Endothelial cell of umbilical vein (primary cell): ENCODE results near the gene SPRY1. TPM values are rescaled to one million over a fixed set of nuclear protein-coding genes. Genes with fewer than 3 reads are reported as not detected.

Experiments
- BruUV-seq: library from RNA; stranded (reverse); fragments of 400-500 nt; replicated peaks from 2 replicates; lab custom pipeline; 2021; lab: Mats Ljungman, UMichigan
- CTCF ChIA-PET: fragments of 300-600, 350-600 bp; sonication (Branson Sonifier 250); formaldehyde crosslinking; loops from one replicate; lab custom pipeline; 2021; ENCODE audit warnings: antibody characterized with exemption, inconsistent platforms; lab: Charles Lee
- POLR2A ChIA-PET: fragments of 300-600, 350-600 bp; sonication (Branson Sonifier 250); formaldehyde crosslinking; loops from one replicate; lab custom pipeline; 2021; ENCODE audit warnings: antibody characterized with exemption, inconsistent platforms; lab: Charles Lee
- DNase-seq: peaks from one replicate; pipeline ENCODE4 v3.0.0-alpha.2; 2011; ENCODE audit warnings: low read depth, low spot score
- FAIRE-seq: peaks from 2 replicates; lab custom pipeline; 2011; peaks lifted over from hg19 to GRCh38; lab: Jason Lieb, UNC
- H2AFZ ChIP-seq: 2 replicates; pipeline ENCODE4 v1.6.0; 2012; ENCODE audit warnings: low read depth, low read length, control low read depth, inconsistent platforms
- H3K27ac ChIP-seq: 2 replicates; pipeline ENCODE4 v1.5.1; 2011; ENCODE audit warnings: low read depth, mild to moderate bottlenecking, control low read depth, low read length, moderate library complexity; ENCODE audit not compliant: insufficient read depth
- H3K27me3 ChIP-seq, 2 experiments: 2 replicates each; pipeline versions ENCODE4 v1.6.0 to v1.6.1; 2011; ENCODE audit warnings: low read length in 2 of 2, mixed read lengths in 1 of 2; ENCODE audit not compliant: control insufficient read depth in 2 of 2, insufficient read depth in 2 of 2
- H3K36me3 ChIP-seq, 2 experiments: 2 replicates in 1 of 2; 3 replicates in 1 of 2; pipeline ENCODE4 v1.5.1; 2011; ENCODE audit warnings: low read length in 2 of 2, mild to moderate bottlenecking in 1 of 2, moderate library complexity in 1 of 2; ENCODE audit not compliant: control insufficient read depth in 2 of 2, insufficient read depth in 2 of 2; ENCODE audit errors: extremely low read depth in 1 of 2
- H3K4me1 ChIP-seq: 3 replicates; pipeline ENCODE4 v1.5.1; 2011; ENCODE audit warnings: mild to moderate bottlenecking, low read length; ENCODE audit not compliant: control insufficient read depth, insufficient read depth; ENCODE audit errors: extremely low read depth
- H3K4me2 ChIP-seq: 2 replicates; pipeline ENCODE4 v1.6.1; 2011; ENCODE audit warnings: low read length, control low read depth, mixed read lengths; ENCODE audit not compliant: insufficient read depth
- H3K4me3 ChIP-seq, 3 experiments: fragments of 200-600 bp in 1 of 3; sonication (generic), shearing (Covaris generic) in 1 of 3; replicated peaks in 1 of 3; 2 replicates each; pipeline ENCODE4 v1.5.1; 2011 to 2016; ENCODE audit warnings: control low read depth in 3 of 3, low read length in 3 of 3, mild to moderate bottlenecking in 2 of 3, inconsistent platforms in 1 of 3, low read depth in 1 of 3, moderate library complexity in 1 of 3; ENCODE audit not compliant: insufficient read depth in 1 of 3
- H3K79me2 ChIP-seq: 2 replicates; pipeline ENCODE4 v1.6.0; 2012; ENCODE audit warnings: low read length, inconsistent platforms; ENCODE audit not compliant: control insufficient read depth, insufficient read depth
- H3K9ac ChIP-seq: replicated peaks from 2 replicates; pipeline ENCODE3; 2011; ENCODE audit warnings: low read length, control low read depth; ENCODE audit not compliant: insufficient read depth; ENCODE audit errors: extremely low read depth
- H3K9me1 ChIP-seq: replicated peaks from 3 replicates; pipeline ENCODE4 v1.6.0; 2011; ENCODE audit warnings: mild to moderate bottlenecking, low read length; ENCODE audit not compliant: control insufficient read depth, insufficient read depth; ENCODE audit errors: extremely low read depth
- H3K9me3 ChIP-seq: replicated peaks from 2 replicates; pipeline ENCODE4 v1.5.1; 2012; ENCODE audit warnings: low read length, inconsistent platforms; ENCODE audit not compliant: control insufficient read depth, insufficient read depth
- H4K20me1 ChIP-seq: replicated peaks from 2 replicates; pipeline ENCODE3; 2011; ENCODE audit warnings: mild to moderate bottlenecking, low read length; ENCODE audit not compliant: control insufficient read depth, insufficient read depth; ENCODE audit errors: extremely low read depth
- CTCF ChIP-seq, 2 donors: IDR thresholded peaks; 1 replicate in 1 of 2; 2 replicates in 1 of 2; pipeline ENCODE4 v1.5.1; 2011; ENCODE audit warnings: low read length in 2 of 2, mild to moderate bottlenecking in 2 of 2, moderate library complexity in 2 of 2, control low read depth in 1 of 2, inconsistent platforms in 1 of 2, low read depth in 1 of 2; ENCODE audit not compliant: insufficient read depth in 1 of 2; ENCODE audit errors: extremely low read depth in 1 of 2
- EZH2 ChIP-seq: IDR thresholded peaks from 2 replicates; pipeline ENCODE4 v1.6.1; 2012; ENCODE audit warnings: borderline replicate concordance, low read depth, mild to moderate bottlenecking, moderate library complexity, low read length, inconsistent platforms; ENCODE audit not compliant: severe bottlenecking
- FOS ChIP-seq: IDR thresholded peaks from 2 replicates; pipeline ENCODE4 v1.6.1; 2011; ENCODE audit warnings: mild to moderate bottlenecking, low read length, moderate library complexity, borderline replicate concordance; ENCODE audit not compliant: insufficient read depth
- GATA2 ChIP-seq: IDR thresholded peaks from 2 replicates; pipeline ENCODE4 v1.7.0; 2011; ENCODE audit warnings: low read depth, mild to moderate bottlenecking, moderate library complexity, mixed read lengths, low read length; ENCODE audit not compliant: insufficient read length, insufficient read depth
- JUN ChIP-seq: IDR thresholded peaks from 2 replicates; pipeline ENCODE4 v1.6.1; 2011; ENCODE audit warnings: borderline replicate concordance, low read depth; ENCODE audit not compliant: insufficient read length, insufficient read depth
- MAX ChIP-seq: IDR thresholded peaks from 2 replicates; pipeline ENCODE4 v1.6.1; 2011; ENCODE audit not compliant: insufficient read depth, insufficient read length
- MYC ChIP-seq: IDR thresholded peaks from one replicate; pipeline ENCODE4 v1.6.1; 2011; ENCODE audit warnings: mild to moderate bottlenecking, low read depth, low read length
- POLR2A ChIP-seq: IDR thresholded peaks from 2 replicates; pipeline ENCODE4 v1.6.1; 2012; ENCODE audit warnings: low read depth, mild to moderate bottlenecking, control low read depth, low read length
- POLR2AphosphoS5 ChIP-seq: IDR thresholded peaks from 2 replicates; pipeline ENCODE4 v1.6.1; 2012; ENCODE audit warnings: low read depth, mild to moderate bottlenecking, control low read depth, low read length, moderate library complexity; ENCODE audit not compliant: insufficient read depth
- dilution Hi-C: fragments of 300-500 bp; cut with MboI; formaldehyde crosslinking; loops from one replicate; pipeline ENCODE4 v1.15.0; 2019; ENCODE audit warnings: low sequenced_read_pairs; ENCODE audit not compliant: extremely low pct_ligation_motif_present
- intact Hi-C: fragments of 100-400 bp; cut with micrococcal nuclease; formaldehyde crosslinking; loops from one replicate; pipeline ENCODE4 v1.10.0; 2022
- polyA plus RNA-seq, 4 experiments: library from polyadenylated mRNA; depleted of rRNA in 3 of 4; stranded (reverse) in 3 of 4; unstranded in 1 of 4; fragments of >200 nt; gene quantifications; 2 replicates each; pipeline versions ENCODE4 v1.2.1 to v1.2.3, GENCODE V29; 2011 to 2012; ENCODE audit warnings: missing spikeins in 1 of 4
- total RNA-seq: library from RNA; stranded (reverse); gene quantifications from 2 replicates; pipeline ENCODE4 v1.2.3, GENCODE V29; 2021

Gene SPRY1
- total and polyA plus RNA-seq, 2 donors (not counting 3 experiments of a cell fraction or from before 2014, with no cell fraction given) = 14.1 to 43.7 TPM

GRCh38 chr4:123352240-123352945 lies 44.2 kb upstream of the SPRY1 start:
- BruUV-seq = TSS peak; percentile 91
- intact Hi-C loops (no loop called here), dilution Hi-C loops (no loop called here)

GRCh38 chr4:123352966-123353365 lies 43.6 kb upstream of the SPRY1 start:
- ChIA-PET CTCF (no interaction called here), POLR2A (no interaction called here)
- Histone ChIP-seq H3K9me1 (no peaks in the 10 kb centered on the region), H3K4me3 (no peak overlapping the region), H3K79me2 (no peaks in the 10 kb centered on the region), H3K27ac (no peak overlapping the region), H4K20me1 (no peaks in the 10 kb centered on the region), H3K27me3 (no peaks in the 10 kb centered on the region), H3K9ac (no peak overlapping the region), H3K4me1 (peaks cover 11% of the 10 kb centered on the region), H3K36me3 (no peaks in the 10 kb centered on the region), H2AFZ (peak overlapping the region; percentile 15), H3K4me2 (no peak overlapping the region), H3K9me3 (no peaks in the 10 kb centered on the region)
- intact Hi-C loops = loop anchor here (1.0 kb wide), 1 partner anchor 8 kb away; no protein-coding TSS in a partner anchor
- TF ChIP-seq POLR2A (no peak), FOS (no peak), MAX (no peak), EZH2 (no peak), JUN (no peak), CTCF (IDR thresholded peaks at IDR 0.05; ENCODE audit: extremely low read depth in 1 of 2, insufficient read depth in 1 of 2, low read depth in 1 of 2, low read length in 2 of 2) (no peak), POLR2AphosphoS5 (no peak), MYC (no peak), GATA2 (no peak)
- dilution Hi-C loops = no loop called here
- BruUV-seq = no TSS peak
- FAIRE-seq (no peak), DNase-seq (no peak)

More at GRCh38 chr4:123352240-123352945, 44.2 kb upstream of the SPRY1 start:
- DNase-seq (peak; percentile 80), FAIRE-seq (peak; percentile 31)
- TF ChIP-seq POLR2AphosphoS5 (no peak), GATA2 (no peak), MAX (no peak)
- peaks cover 11% of the 10 kb centered on the region for H3K4me1 ChIP-seq
- peak overlapping the region; percentile 15 for H2AFZ ChIP-seq
- H3K79me2 ChIP-seq = no peaks in the 10 kb centered on the region
- H3K9ac ChIP-seq = no peak overlapping the region
- no peaks in the 10 kb centered on the region for H3K9me1 ChIP-seq
- no peaks in the 10 kb centered on the region for H4K20me1 ChIP-seq
- no peak overlapping the region for H3K27ac ChIP-seq
- no peaks in the 10 kb centered on the region for H3K36me3 ChIP-seq
- ChIA-PET CTCF (interaction anchor here (0.6 to 1.2 kb wide), 3 partner anchors 20 to 421 kb away, joined by 3 read pairs; no protein-coding TSS in a partner anchor), POLR2A (no interaction called here)
- no peak overlapping the region for H3K4me2 ChIP-seq
- H3K9me3 ChIP-seq = no peaks in the 10 kb centered on the region
- no peak overlapping the region for H3K4me3 ChIP-seq
- no peaks in the 10 kb centered on the region for H3K27me3 ChIP-seq
